ENCODE data around the gene SIGLEC11.
A peak's percentile ranks its signal among the peaks of the same experiment; 100 is the strongest.
"Not testable (repeated sequence)": the region's sequence is repeated elsewhere in the genome, so short reads cannot be mapped to it uniquely, and the experiment has no call there.

SIGLEC11 gene

GRCh38 chr19:49971991-49972411 is 11.0 kb upstream of the SIGLEC11 start:
- TF ChIP-seq TOX (CRISPR knock-in tag; IDR thresholded peaks at IDR 0.05; ENCODE audit: borderline replicate concordance) (no peak), ZC3H10 (CRISPR knock-in tag; IDR thresholded peaks at IDR 0.05) (no peak), ISL1 (CRISPR knock-in tag; IDR thresholded peaks at IDR 0.05) (no peak), CREB5 (CRISPR knock-in tag; IDR thresholded peaks at IDR 0.05; ENCODE audit: low read depth) (no peak), OSR1 (CRISPR knock-in tag; IDR thresholded peaks at IDR 0.05) (no peak), PPARA (CRISPR knock-in tag; IDR thresholded peaks at IDR 0.05; ENCODE audit: borderline replicate concordance) (no peak), SNAI2 (CRISPR knock-in tag; IDR thresholded peaks at IDR 0.05) (no peak)
- TF ChIP-seq, protein P1, sequence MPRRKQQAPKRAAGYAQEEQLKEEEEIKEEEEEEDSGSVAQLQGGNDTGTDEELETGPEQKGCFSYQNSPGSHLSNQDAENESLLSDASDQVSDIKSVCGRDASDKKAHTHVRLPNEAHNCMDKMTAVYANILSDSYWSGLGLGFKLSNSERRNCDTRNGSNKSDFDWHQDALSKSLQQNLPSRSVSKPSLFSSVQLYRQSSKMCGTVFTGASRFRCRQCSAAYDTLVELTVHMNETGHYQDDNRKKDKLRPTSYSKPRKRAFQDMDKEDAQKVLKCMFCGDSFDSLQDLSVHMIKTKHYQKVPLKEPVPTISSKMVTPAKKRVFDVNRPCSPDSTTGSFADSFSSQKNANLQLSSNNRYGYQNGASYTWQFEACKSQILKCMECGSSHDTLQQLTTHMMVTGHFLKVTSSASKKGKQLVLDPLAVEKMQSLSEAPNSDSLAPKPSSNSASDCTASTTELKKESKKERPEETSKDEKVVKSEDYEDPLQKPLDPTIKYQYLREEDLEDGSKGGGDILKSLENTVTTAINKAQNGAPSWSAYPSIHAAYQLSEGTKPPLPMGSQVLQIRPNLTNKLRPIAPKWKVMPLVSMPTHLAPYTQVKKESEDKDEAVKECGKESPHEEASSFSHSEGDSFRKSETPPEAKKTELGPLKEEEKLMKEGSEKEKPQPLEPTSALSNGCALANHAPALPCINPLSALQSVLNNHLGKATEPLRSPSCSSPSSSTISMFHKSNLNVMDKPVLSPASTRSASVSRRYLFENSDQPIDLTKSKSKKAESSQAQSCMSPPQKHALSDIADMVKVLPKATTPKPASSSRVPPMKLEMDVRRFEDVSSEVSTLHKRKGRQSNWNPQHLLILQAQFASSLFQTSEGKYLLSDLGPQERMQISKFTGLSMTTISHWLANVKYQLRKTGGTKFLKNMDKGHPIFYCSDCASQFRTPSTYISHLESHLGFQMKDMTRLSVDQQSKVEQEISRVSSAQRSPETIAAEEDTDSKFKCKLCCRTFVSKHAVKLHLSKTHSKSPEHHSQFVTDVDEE (CRISPR knock-in tag; IDR thresholded peaks at IDR 0.05), result no peak
- ATAC-seq, result peak; percentile 13; the same call in 2 of the 3 replicates

- peak; percentile 27; the same call in 2 of the 3 replicates for ATAC-seq
Observed at GRCh38 chr19:49969355-49969754, 8.4 kb upstream of the SIGLEC11 start.

DNA sequence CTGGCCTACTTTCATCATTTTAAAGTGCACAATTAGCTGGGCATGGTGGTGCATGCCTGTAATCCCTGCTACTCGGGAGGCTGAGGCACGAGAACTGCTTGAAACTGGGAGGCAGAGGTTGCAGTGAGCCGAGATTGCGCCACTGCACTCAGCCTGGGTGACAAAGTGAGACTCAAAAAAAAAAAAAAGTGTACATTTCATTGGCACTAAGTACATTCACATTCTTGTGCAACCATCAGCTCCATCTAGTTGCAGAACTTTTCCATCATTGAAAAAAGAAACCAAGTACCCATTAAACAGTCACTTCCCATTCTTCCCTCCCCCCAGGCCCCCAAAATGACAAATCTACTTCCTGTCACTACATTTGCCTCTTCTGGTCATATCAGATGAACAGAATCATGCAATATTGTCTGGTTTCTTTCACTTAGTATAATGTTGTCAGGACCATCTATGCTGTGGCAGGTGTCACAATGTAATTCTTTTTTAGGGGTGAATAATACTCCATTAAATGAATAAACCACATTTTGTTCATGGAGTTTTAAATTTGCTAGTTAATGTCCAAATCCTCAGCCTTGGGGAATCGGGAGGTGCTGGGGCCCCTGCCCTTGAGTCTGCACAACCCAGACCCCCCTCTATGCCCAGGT is 7.4 kb upstream of the SIGLEC11 start:
- ATAC-seq, result no peak

DNA sequence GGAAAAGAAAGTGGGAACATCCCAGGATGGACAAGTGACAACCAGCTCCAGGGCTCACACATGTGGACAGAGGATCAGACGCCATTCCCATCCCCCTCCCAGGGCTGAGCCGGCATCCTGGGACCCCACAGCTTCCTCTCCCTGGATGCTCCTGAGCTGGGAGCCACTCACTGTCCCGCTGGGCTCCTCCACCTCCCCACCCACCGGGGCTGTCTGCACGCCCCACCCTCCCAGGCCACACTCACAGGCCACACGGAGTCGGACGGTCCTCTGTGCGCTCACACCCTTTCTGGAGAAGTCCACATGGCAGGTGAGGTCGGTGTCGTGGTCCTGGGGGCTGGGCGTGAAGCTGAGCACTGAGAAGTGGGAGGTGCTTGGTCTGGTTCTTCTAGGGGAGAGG is 1.1 kb downstream of the SIGLEC11 start:
- ATAC-seq, result peak; percentile 18; the same call in 2 of the 3 replicates

More for the DNA sequence above, 7.4 kb upstream of the SIGLEC11 start:
- TF ChIP-seq ISL1 (CRISPR knock-in tag; IDR thresholded peaks at IDR 0.05) (no peak), GLIS3 (CRISPR knock-in tag; IDR thresholded peaks at IDR 0.05) (no peak), ZC3H10 (CRISPR knock-in tag; IDR thresholded peaks at IDR 0.05) (no peak), ZNF565 (CRISPR knock-in tag; conservative IDR thresholded peaks at IDR 0.05; ENCODE audit: low read depth) (no peak), ZFP30 (CRISPR knock-in tag; IDR thresholded peaks at IDR 0.05) (no peak), OSR1 (CRISPR knock-in tag; IDR thresholded peaks at IDR 0.05) (no peak), TCF4 (CRISPR knock-in tag; IDR thresholded peaks at IDR 0.05; ENCODE audit: borderline replicate concordance) (no peak), PPARA (CRISPR knock-in tag; IDR thresholded peaks at IDR 0.05; ENCODE audit: borderline replicate concordance) (no peak), ARNTL (CRISPR knock-in tag; IDR thresholded peaks at IDR 0.05; ENCODE audit: borderline replicate concordance, low read depth) (no peak), ZNF8 (CRISPR knock-in tag; IDR thresholded peaks at IDR 0.05) (no peak), CSDC2 (CRISPR knock-in tag; IDR thresholded peaks at IDR 0.05) (no peak), CSRNP3 (CRISPR knock-in tag; IDR thresholded peaks at IDR 0.05) (no peak), CREB5 (CRISPR knock-in tag; IDR thresholded peaks at IDR 0.05; ENCODE audit: low read depth) (no peak), ZFP3 (CRISPR knock-in tag; IDR thresholded peaks at IDR 0.05) (no peak), SNAI2 (CRISPR knock-in tag; IDR thresholded peaks at IDR 0.05) (no peak), BACH2 (CRISPR knock-in tag; IDR thresholded peaks at IDR 0.05; ENCODE audit: borderline replicate concordance) (no peak), RARB (CRISPR knock-in tag; IDR thresholded peaks at IDR 0.05) (no peak), ZNF70 (CRISPR knock-in tag; IDR thresholded peaks at IDR 0.05) (no peak)
- TF ChIP-seq, protein P1 (CRISPR knock-in tag; IDR thresholded peaks at IDR 0.05), result no peak

- ATAC-seq, result not testable (repeated sequence)
Observed at GRCh38 chr19:49958596-49958995, 2.4 kb downstream of the SIGLEC11 start.

DNA sequence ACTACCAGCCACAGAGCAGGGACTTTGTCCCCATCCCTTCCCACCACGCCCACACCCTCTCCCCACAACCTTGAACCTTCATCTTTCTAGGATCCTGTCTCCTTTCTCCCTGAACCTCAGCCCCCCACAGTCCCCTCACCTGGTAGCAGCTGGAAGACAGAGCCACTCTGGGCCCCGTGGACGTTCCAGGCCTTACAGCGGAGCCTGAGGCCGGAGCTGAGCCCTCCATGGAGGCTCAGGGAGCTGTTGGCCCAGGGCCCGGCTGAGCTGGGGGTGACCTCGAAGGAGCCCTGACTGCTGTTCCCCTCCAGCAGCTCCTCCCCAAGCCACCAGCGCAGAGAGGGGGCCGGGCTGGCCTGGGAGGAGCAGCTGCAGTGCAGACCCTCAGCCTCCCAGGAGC is 2.8 kb downstream of the SIGLEC11 start:
- not testable (repeated sequence) for ATAC-seq
